OCI-M1 (cell line): ENCODE data around the gene LSS.

ENCODE experiments used
- DNase-seq: peaks from one replicate; lab custom pipeline; 2025; lab: John Stamatoyannopoulos, UW

The LSS gene

DNA sequence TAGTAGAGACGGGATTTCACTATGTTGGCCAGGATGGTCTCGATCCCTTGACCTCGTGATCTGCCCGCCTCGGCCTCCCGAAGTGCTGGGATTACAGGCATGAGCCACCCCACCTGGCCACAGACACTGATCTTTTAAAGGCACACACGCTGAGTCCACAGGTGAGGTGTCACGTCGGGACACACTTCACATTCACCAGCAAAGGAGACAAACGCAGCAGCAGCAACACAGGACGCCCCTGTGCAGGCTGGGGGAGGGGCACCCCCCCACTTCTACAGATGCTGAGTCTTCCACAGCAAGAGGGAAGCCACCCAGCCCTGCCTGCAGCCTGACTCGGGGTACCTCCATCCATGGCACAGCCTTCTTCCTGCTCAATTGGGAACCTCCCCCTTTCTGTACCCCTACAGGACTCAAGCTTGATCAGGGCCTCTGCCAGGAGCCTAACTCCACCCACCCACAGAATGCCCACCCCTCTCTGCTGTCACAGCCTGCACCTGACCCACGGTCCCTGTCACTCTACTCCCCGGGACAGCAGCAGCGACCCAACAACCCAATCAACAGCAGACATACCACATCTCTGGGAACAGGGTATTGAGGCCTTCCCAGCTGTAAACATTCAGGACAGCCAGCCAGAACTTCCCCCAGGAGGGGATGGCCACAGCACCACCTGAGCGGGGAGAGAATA, 9.5 kb downstream of the LSS start:
- DNase-seq = no peak

DNA sequence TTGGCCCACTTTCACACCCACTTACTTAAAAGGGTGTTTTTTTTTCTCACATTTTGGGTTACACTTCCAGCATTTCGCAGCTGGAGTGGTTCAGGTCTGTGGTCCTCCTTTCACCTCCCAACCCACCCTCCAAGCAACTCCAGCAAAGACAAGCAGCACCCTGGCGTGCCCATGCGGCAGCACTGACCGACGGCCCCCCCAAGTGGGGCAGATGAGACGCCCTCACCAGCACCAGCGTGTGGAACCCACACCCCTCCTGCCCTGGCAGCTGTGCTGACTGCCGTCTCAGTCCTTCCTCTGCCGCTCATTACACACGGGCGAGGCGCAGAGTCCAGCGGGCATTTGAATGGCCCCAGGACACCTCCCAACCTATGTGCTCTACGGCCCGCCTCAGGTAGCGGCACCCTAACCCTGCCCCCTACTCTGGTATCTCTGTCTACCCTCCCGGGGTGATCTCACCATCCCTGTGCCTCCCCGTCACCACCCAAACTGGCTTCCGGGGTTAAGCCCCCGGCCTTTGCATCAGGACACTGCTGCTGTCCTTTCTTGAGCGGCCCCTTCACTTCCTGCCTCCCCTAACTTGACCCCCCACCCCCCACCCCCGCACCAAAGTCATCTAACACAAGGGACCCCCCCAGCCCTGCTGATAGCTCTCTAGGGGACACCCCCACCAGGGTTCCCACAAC, 10.9 kb downstream of the LSS start:
- no peak for DNase-seq

DNA sequence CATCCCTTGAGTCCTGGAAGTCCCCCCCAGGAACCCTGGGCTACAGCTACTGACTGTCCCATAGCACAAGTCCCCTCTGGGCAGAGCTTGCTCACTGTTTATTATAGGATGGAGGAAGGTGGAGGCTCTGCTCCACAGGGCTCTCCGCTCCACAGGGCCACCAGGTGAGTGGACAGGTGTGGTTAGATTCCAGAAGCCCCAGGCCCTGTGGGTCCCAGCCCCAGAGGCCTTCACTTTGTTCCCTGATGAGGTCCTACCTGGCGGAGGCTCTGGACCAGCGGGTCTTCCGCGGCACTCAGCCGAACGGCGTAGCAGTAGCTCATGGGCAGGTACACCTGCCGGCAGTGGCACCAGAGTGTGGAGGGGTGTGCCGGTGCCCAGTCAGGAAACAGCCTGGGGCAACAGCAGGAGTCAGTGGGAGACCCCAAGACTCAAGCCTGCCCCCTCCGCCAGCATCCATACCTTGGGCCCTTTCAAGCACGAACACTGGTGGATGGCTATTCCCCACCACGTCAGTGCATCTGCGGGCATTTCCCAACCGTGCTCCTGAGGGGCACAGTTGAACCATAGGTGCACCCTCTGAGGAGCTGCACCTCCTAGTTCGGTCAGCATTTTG, 12.3 kb downstream of the LSS start:
- DNase-seq = no peak

DNA sequence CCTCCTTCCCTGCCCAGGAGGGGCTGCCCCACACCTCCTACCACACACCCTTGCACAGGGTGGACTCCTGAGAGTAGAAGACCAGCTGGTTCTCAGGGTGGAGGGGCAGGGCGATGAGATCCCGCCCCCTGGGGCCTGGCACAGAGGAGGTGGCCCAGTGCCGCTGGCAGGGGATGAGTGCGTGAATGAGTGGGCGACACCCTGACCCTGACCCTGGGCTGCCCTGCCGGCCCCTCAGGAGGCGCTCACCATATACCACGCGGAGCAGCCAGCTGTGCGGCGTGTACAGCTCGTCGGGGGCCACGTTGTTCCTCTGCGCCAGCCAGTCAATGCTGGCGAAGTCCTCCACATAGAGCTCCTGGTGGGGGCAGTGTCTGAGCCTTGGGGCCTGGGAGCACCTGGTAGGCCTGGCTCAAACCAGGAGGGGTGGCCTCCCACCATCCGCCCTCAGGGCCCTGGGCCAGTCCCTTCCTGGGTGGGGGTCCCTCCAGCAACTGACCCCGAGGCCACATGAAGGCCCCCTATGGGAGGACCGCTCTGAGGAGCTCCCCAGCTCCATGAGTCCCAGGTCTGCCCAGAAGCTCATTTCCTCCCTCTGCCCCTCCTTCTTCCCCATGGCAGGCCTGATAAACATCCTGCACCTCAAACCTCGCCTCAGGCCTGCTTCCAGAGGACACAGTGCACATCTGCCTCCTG, 13.0 kb downstream of the LSS start:
- no peak for DNase-seq

DNA sequence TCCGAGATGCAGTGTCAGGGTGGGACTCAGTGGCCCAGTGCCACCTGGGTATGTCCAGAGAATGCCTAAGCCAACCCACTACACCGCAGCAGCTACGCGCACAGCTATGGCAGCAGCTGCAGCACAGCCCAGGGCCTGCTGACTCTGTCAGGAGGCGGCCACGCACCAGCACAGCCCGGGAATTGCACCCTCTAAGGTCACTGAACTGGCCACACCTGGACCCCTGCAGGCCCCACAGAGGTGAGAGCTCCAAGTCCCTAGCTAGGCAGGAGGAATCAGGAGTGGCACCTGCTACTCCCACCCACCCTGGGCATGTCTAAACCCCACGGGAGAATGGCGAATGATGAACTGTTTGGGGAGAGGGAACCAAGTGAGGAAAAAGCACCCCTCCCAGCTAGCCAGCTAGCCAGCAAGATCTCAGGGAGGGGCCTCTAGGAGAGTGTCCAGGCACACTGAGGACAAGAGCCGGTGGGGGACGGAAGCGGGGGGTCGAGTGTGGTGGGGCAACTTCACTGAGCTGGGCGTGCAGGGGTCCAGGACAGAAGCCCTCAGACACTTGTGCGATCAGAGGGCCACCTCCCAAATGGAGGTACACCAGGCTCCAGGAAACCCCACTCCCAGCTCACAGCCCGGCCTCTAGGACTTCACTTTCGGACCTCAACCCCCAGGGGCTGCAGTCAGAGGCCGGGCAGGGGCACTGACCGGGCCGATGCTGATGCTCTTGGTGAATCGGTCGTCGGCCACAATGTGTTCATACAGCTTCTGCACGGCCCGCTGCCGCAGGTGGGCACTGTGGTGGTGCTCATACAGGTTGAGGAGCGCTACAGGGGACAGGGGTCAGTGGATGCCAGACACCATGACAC, 13.9 kb downstream of the LSS start:
- no peak for DNase-seq

DNA sequence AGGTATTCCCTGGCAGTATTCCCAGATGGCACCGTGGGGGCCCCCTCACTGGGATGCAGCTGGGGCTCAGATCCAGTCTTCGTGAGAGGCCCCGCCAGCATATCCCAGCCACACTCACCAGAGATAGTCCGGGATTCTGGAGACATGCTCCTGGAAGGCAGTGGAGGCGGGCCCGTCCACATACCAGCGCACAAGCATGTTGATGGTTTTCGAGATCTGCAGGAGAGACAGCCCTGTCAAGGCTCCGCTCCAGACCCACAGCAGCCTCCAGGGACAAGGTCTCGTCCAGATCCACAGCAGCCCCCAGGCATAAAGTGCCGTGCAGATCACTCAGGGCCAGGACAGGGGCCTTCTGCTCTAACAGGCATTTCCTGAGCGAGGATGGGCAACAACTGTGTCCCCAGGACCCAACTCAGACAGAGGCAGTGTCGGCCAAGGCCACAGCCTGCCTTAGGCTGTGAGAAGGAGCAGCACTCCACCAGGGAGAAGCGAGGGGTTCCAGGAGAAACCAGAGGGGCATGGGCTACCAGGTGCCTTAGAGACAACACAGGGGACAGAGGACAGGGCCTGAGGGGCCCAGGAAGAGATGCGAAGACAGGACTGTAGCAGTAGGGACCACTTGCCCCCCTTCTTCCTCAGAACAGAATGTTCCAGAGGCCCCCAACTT, 14.8 kb downstream of the LSS start:
- DNase-seq = no peak

DNA sequence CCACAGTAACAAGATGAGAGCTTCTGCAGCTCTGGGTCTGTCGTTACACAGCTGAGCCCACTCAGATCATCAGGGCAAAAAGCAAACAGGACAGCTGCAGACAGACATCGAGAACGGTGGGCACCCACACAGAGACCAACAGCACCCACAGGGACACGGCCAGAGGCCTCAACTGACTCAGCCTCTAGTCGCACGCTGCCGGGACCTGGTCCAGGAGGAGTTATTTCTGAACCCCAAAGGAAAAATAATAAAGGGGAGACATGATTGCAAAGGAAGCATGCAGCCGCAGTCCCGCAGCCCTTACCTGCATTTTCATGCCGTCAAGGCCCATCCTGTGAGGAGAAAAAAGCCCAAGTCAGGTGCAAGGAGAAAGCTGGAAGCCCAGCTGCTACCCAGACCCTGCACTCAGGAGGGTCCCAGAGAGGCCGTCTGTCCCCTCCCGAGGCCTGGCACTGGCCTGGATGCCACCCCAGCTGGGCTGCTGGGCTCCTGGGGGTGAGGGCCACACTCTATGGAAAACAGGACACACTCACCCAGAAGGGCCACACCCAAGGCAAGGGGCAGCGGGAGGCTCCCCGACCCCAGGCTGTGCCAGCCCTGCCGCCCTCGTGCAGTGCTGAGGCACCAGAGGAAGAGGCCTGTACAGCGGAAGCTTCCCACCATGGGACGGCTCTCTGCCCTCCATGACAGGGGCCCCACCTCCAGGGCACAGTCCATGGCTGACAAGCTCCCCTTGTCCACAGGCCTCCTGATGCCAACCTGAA, 15.7 kb downstream of the LSS start:
- DNase-seq = no peak

DNA sequence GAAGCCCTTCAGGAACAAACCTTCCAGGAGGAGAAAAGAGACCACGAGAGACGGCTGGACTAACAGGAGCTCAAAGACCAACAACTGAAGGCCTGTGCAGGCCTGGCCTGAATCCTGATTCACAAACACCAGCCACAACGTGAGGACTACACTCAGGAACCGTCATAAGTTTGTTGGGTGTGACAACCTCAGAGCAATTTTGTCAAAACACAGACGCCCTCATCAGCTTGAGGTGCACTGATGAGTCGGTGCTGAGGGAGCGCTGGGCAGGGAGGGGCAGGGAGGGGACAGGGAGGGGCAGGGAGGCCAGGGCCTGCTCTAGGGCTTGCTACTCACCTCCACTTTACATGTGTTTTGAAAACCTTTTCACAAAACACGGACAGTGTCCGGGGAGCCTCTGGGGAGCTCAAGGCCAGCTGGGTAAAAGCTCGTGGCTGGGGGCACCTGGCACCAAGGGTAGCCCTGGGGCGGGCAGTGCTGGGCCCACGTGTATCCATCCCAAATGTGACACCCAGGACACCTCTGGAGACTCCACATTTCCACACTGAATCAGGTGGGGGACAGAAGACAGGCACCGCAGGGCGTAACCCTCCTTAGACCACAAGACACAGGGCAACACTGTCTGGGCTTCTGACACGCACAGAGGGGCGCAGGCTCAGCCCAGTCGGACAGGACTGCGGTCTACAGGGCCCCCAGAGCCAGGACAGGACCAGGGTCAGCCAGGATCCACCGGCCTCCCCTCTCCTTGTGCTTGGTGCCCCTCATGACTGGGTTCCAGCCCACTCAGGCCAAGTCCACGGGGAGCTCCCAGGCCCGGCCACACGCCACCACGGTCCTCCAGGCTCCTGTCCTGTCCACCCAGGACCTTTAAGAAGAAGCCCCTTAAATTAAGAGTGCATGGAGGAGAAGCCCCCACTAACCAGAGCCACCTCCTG, 16.5 kb downstream of the LSS start:
- DNase-seq = no peak

DNA sequence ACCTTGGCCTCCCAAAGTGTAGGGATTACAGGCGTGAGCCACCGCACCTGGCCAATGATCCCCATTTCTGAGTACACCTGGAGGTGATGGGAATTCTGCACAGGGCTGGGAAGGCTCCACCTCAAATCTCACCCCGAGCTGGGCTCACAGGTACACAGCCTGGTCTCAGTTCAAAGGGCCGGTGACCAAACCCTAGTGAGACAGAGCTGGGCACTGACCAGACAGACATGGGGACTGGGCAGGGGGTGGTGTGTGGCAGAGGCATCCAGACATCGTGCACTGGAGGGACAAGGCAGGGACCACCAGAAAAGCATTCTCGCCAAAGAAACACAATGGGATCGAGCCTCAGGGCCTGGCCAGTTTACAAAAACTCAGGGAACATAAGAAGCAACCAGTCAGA, 17.2 kb downstream of the LSS start:
- no peak for DNase-seq

DNA sequence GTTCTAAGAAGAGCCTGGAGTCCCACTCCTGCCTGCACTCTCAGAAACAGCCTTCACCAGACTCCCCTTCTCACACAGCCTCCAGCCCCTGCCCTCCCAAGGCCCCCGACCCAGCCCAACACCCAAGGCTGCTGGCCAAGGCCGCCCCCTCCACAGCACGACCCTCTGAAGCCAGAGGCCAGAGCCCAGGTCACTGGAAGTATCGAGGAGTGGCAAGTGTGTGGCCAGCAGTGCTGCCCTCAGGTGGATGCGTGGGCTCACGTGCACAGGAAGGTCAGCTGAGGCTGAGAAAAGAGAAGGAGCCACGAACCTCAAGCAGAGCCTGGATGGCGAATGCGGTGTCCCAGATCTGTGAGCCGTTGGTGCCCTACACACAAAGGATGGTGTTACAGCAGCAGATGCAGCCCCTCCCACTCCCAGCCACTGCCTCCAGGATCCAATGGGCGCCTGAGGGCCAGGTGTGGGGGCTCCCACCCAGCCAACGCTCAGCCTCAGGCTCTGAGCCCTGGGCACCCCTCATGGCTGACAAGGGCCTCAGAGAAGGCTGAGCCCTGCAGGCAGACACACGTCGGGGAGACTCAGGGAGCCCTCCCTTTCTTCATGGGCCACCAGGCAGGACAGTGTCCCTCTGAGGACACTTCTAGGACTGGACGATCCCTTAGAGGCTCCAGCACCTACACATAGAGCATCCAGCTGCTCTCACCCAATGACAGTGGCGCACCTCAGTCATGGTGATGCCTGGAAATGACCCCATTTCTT, 18.0 kb downstream of the LSS start:
- no peak for DNase-seq

DNA sequence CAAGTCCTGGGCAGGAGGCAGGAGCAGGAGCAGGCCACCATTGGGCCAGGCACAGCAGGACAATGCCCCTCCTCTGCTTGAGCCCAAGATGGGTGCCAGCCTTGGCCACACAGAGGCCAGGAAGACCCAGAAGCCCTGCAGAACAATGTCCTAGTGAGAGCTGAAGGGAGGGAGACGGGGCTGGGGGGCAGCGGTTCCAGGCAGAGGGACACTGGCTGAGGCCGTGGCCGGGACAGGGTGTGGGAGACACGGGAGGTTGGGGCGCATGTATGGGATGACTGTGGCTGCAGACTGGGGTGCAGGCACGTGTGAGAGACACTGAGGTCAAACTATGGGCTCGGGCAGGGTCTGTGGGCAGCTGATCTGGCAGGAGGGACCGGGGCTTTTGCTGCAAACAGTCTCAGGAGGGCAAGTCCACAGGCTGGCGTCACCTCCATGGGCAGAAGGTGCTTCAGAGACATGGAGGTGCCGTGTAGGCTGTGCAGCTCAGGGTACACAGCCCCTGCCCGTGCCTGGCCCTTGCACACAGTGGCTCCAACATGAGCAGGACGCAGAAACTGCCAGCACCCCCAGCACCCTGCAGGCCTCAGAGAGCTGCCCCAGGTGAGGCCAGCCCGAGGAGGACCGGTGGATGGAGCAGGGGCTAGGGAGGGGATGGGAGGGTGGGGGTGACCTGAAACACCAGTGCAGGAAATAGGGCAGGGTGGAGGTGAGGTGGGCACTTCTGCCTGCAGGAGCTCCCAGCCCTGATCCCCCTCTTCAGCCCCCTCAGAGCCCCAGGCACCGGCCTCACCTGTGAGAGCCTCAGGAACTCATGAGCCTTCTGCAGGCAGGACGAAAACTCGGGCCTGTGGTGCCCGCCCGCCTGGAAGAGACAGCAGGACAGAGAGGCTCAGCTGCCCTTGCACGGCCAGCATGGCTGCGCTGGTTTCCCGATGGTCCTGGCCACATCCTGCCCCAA, 19.5 kb downstream of the LSS start:
- DNase-seq = no peak

DNA sequence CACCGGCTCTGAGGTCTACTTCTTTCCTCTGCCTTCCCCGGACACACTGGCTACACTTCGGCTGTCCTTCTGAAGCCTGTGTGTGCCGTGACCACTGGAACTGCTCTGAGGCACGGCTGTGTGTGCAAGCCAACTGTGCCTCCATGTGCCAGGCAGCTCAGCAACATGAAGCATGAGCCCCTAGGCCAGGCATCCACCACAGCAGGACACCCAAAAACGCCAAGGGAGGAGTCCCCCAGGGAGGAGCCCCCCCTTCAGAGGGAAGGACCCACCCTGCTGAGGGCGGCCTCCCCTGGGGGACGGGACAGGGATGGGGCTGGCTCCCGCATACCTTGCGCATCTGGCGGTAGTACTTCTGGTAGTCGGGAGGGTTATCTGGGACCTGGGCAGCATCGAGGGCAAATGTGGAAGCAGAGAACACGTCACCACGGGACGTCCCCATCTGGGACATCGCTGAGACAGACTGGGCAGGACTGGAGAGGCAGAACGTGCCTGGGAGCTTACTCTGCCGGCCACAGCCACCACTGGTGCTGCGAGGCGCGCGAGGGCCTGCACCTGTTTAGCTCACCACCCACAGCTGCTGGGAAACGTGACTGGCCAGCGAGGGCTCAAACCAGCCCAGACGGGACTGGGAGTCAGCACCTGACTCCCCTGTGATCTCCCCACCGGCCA, 20.5 kb downstream of the LSS start:
- DNase-seq = no peak

DNA sequence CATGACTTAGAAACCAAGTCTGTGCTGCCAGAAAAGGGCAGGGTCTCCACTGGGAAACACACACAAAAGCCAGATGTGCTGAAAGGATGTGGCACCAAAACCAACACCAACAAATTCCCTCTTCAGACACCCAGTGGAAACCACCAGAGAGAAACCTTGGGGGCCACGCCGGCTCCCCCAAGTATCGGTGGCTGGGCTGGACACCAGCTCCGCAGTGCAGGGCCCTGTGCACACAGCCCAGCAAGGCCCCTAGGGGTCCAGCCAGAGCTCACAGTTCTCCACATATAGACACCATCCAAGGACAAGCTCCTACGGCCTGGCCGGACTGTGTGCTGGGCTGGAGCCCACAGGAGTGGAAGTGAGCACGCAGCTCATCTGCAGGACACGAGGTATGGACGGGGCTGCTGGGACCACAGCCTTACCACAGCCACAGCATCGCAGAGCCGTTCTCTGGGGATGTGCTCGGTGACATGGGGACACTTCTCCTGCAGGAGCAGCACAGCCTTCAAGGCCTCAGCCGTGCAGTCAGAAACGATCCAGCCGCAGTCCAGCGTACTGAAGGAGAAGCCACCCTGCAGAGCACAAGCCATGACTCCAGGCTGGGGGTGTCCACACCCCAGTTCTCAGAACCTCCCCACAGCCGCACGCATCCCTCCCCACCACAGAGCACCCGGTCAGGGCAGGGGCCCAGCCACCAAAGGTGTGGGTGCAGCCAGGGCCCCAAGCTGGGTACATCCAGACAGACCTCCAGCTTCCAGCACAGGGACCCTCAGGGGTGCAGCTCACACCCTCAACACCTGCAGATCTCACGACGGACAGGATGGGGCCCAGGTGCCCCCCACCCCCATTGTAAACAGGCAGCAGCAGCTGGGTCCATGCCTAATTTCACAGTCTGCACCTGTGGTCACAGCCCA, 21.3 kb downstream of the LSS start:
- no peak for DNase-seq

DNA sequence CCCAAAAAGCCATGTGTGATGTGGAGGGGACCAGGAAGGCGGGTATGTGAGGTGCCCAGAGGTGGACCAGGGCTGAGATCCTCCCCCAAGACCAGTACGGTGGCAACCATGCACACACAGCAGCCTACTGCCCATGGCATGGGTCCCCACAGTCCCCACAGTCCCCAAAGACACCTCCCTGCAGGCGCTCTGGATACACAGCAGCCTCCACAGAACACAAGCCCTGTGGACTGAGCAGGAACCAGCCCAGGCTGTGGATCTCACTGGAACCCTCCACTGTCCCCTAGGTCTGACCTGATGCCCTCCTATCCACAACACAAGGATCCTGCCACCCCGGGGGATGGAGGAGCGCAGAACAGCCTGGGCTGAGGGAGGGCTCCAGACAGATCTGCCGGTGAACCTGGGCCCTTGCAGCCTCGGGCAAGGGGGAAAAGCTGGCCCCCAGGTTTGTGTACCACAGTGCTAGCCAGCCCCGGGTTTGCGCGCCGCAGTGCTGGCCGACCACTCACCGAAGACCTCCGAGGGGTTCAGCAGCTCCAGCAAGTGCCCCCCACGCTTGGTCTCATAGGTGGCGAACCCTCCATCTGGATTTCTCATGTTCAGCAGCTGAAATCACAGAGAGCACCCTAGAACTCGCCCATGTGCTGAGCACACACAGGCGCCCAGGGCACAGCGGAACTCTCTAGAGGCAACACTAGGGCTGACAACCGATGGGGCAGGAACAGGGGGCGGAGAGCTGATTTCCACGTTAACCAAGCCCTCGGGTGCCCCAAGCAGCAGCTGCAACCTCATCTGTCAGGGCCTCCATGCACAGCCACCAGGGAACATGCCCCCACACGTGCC, 22.2 kb downstream of the LSS start:
- no peak for DNase-seq

DNA sequence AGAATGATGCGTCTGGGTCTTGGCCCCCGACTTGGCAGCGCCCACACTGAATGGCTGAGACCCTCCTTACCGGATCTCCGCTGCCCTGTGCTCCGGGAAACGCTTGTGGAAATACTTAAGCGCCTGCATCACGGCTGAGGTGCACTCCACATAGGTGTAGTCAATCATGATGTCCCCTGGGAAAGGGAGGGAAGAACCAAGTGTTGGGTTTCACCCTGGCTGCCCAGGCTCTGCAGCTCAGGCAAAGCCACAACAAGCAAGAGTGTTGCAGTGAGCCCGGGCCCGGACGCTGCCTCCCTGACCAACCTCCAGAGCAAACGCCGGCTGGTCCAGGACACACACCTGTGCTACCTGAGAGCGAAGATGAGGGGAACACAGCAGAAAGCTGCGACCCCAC, 22.8 kb downstream of the LSS start:
- DNase-seq = no peak
